NCI-H2171 treated with DMSO at 0.1 percent for 48 hours (cell line): Measurements from ENCODE around the gene CBR3.
"Not testable (repeated sequence)": the region's sequence is repeated elsewhere in the genome, so short reads cannot be mapped to it uniquely, and the experiment has no call there.

Experiments used
- DNase-seq: peaks from one replicate; lab custom pipeline; 2025; lab: John Stamatoyannopoulos, UW

CBR3 gene

DNA sequence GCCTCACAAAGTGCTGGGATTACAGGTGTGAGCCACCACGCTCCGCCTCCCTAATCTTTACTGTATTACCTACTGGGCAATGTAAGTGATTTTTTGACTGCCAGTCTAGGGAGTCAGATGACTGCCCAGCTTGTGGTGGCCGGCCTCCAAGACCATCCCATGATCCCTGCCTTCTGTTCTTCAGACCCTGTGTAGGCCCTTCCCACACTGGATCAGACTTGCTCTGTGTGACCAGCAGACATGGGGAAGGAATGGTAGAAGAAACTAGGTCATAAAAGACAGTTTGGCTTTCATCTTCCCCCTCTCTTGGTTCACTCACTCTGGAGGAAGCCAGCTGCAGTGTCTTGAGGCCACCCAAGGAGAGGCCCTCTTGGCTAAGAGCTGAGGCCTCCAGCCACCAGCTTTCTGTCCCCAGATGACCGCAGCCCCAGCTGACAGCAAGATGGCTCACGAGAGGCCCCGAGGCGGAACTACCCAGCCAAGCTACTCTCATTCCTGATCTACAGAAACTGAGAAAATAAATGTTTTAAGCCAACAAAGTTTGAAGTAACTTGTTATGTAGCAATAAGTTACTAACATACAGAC, 14.5 kb upstream of the CBR3 start:
- no peak for DNase-seq

GRCh38 chr21:36122977-36123376, 11.9 kb upstream of the CBR3 start:
- no peak for DNase-seq

DNA sequence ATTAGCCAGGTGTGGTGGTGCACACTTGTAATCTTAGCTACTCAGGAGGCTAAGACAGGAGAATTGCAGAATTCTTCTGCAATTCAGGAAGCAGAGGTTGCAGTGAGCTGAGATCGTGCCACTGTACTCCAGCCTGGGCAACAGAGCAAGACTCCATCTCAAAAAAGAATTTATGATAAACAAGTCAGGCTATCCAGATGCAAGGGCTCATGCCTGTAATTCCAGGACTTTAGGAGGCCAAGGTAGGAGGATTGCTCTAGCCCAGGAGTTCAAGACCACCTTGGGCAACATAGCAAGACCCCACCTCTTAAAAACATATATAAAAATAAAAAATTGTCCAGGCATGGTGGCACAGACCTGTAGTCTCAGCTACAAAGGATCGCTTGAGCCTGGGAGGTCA, 10.5 kb upstream of the CBR3 start:
- DNase-seq: no peak

- peak; percentile 56 for DNase-seq
Measured at GRCh38 chr21:36125512-36126207, 9.2 kb upstream of the CBR3 start.

- DNase-seq: no peak
Measured at GRCh38 chr21:36126208-36126565, 8.7 kb upstream of the CBR3 start.

DNA sequence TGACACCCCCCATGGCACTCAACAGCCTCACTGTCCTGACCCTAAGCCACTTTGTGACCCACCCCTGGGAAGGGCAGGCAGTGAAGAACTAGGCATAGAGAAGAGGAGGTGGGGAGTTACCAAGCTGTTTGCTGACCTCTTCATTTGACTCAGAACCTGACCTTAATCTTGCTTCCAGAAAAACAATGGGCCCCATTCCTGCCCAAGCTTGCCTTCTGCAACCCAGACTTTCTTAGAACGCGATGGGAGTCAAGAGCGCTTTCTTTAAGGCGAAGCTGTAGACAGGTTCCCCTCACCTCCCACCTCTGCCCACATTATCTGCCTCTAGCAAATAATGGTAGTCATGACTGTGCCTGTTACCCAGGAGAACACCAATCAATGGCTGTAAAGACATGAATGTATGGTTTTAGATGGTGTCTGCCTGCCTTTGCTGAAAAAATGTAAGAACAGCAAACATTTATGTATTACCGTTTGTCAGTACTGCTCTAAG, 8.2 kb upstream of the CBR3 start:
- DNase-seq: no peak

- DNase-seq: no peak
Measured at GRCh38 chr21:36127250-36127904, 7.5 kb upstream of the CBR3 start.

DNA sequence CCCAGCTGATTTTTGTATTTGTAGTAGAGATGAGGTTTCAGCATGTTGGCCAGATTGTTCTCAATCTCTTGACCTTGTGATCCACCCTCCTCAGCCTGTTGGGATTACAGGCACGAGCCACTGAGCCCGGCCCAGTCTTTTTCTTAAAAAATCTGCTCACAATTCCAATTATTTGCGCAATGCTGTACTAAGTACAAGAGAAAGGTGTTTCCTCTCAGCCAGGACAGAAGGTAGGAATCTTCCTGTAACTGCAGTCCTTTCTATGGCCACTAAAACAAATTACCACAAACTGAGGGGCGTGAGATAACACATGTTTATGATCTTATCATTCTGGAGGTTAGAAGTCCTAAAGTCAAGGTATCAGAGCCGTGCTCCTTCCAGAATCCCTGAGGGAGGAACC, 6.9 kb upstream of the CBR3 start:
- DNase-seq: no peak

DNA sequence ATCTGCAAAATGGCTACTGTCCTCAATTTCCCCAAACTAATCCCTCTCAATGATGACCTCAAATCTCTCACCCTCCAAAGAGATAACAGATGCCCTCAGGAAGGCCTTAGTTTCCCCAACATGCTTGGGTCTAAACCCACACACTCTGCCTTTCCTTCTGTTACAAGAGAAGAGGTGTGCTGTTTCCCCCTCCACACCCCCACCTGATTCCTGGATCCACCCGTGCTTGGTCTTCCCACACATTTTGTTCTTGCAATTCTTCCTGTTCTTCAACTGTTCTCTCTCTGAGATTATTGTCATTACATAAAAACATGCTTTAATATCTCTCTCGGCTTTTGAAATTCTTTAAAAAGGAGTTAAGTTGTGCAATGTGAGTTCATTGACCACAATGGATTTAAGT, 5.7 kb upstream of the CBR3 start:
- no peak for DNase-seq

DNA sequence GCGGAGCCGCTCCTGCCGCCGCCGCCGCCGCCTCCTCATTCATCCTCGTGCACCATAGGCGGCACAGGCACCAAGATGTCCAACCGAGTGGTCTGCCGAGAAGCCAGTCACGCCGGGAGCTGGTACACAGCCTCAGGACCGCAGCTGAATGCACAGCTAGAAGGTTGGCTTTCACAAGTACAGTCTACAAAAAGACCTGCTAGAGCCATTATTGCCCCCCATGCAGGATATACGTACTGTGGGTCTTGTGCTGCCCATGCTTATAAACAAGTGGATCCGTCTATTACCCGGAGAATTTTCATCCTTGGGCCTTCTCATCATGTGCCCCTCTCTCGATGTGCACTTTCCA, 4.5 kb upstream of the CBR3 start:
- DNase-seq: not testable (repeated sequence)

DNA sequence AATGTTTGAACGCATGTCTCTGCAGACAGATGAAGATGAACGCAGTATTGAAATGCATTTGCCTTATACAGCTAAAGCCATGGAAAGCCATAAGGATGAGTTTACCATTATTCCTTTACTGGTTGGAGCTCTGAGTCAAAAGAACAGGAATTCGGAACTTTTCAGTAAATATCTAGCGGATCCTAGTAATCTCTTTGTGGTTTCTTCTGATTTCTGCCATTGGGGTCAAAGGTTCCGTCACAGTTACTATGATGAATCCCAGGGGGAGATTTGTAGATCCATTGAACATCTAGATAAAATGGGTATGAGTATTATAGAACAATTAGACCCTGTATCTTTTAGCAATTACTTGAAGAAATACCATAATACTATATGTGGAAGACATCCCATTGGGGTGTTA, 4.0 kb upstream of the CBR3 start:
- DNase-seq: not testable (repeated sequence)

- DNase-seq: no peak
Measured at GRCh38 chr21:36132696-36133095, 2.2 kb upstream of the CBR3 start.

- DNase-seq: peak; percentile 50
Measured at GRCh38 chr21:36135391-36136102, 668 bp downstream of the CBR3 start.

DNA sequence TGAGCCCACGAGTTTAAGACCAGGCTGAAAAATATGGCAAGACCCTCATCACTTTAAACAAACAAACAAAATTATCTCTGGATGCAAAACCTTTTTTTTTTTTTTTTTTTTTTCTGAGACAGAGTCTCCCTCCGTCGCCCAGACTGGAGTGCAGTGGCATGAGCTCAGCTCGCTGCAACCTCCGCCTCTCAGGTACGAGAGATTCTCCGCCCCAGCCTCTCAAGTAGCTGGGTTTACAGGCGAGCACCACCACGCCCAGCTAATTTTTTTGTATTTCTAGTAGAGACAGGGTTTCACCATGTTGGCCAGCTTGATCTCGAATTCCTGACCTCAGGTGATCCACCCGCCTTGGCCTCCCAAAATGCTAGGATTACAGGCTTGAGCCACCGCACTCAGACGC, 4.9 kb downstream of the CBR3 start:
- DNase-seq: not testable (repeated sequence)

DNA sequence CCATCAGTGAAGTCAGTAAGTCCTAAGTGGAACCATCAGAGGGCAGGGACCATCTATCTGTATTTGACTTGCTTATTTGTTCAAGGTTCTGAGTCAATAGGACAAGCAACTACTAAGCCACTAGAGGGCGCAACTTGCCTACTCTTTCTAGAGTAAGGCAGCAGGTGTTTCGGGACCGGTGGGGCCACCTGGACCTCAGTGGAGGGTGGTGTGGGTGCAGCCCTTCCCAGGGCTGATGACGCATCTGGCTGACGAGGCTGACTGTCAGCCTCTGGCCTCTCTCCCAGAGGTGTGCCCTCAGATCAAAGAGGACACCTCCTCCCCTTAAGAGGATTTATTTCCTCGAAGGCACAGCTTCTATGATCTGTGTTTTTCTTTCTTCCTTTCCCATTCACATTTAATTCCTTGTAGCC, 6.6 kb downstream of the CBR3 start:
- DNase-seq: peak; percentile 89

GRCh38 chr21:36144233-36144632, 9.4 kb downstream of the CBR3 start:
- DNase-seq: not testable (repeated sequence)

DNA sequence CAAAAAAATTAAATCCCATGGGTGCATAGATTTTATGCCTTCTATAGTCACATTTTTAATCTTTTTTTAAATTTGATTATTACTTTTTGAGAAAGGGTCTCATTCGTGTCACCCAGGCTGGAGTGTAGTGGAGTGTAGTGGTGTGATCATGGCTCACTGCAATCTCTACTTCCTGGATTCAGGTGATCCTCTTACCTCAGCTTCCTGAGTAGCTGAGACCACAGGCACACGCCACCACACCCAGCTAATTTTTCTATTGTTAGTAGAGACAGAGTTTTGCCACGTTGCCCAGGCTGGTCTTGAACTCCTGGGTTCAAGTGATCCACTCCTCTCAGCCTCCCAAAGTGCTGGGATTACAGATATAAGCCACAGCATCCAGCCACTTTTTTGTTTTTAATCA, 10.4 kb downstream of the CBR3 start:
- no peak for DNase-seq

GRCh38 chr21:36147911-36148310, 13.0 kb downstream of the CBR3 start:
- DNase-seq: no peak

GRCh38 chr21:36148886-36149285, 14.0 kb downstream of the CBR3 start:
- DNase-seq: no peak

DNA sequence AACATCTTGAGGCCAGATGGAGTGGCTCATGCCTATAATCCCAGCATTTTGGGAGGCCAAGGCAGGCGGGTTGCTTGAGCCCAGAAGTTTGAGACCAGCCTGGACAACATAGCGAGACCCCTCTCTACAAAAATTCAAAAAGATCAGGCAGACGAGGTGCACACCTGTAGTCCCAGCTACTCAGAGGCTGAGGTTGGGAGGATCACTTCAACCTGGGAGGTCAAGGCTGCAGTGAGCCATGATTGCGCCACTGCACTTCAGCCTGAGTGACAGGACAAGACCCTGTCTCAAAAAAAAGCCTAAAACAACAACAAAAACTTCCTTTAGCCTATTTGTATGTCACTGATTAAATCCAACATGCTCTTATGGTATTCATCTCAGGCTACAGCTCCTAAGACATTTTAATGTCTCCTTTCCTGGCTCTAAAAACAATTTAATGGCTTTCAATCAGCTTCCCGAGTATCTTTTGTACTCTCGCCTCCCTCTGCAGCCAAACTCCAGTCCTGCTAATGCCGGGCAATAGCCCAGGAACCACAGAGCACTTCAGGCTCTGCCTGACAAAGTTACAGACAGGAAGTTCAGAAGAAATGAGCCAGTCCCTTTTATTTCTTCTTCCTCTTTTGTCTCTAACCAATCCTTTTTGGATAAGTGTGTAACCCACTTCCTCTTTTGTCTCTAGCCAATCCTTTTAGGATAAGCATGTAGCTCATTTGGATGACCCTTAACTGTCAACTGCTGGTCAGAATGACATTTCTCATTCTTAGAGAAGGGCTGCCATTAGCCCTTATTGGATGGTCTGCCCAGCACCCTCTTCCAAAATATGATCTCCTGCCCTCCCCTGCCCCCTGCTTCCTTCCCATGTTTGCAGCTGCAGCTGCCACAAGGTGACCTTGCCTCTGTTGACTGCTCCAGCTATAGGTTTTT, 15.2 kb downstream of the CBR3 start:
- no peak for DNase-seq

- DNase-seq: no peak
Measured at GRCh38 chr21:36155603-36156338, 20.9 kb downstream of the CBR3 start.
